ENCODE results near the gene USP12.

Gene USP12

DNA sequence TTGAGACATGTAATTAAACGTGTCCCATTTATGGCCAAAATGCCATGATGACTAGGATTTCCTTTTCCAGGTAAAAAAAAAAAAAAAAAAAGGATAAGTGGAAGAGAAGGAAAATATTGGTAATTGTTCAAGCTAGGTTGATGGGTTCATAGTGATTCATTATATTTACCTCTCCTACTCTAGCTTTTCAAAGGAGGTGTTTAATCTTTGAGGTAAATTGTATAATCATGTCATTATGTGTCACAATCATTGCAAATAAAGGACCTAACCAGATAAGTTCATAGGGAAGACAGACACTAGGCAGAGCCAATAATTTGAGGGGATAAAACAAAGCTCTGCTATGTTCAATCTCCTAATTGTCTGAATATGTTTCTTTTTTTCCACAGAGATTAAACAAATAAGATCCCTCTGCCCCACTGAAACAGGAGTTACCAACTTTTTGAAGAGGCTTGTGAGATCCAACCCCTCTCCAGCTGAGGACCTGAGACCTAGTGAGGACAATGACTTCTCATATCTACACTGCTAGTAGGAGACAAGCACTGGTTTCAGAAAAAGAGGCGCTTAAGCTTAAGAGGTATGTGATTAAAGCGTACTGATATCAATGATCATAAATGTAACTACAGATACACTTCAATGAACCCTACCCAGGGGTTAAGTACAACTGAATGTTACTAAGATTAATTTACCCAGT, 61.4 kb downstream of the USP12 start:
- ChIA-PET CTCF (interaction anchor here (0.6 to 1.0 kb wide), 2 partner anchors 19 to 252 kb away, joined by 3 read pairs; no protein-coding TSS in a partner anchor), POLR2A (no interaction called here)

DNA sequence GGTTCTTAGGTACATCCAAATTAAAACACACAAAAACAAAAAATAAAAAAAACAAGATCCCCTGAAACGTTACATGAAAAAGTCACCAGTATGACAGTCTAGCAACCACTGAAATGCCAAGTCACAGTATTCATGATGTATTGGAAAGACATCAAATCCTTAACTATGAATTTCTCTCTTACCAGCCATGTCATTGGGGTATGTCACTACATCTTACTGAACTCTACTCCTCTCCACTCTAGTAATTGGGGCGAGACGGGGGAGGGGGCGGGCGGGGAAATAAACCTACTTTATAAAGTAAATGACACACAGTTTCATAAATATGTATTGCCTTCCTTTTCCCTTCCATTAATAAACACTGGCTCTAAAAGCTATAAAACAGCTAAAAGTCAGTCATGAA, 65.5 kb downstream of the USP12 start:
- DNase-seq (ENCODE audit: extremely low spot score): no peak
- TF ChIP-seq FOXA1 (IDR thresholded peaks at IDR 0.05) (no peak), HDGF (IDR thresholded peaks at IDR 0.05; ENCODE audit: borderline replicate concordance) (no peak), L3MBTL2 (conservative IDR thresholded peaks at IDR 0.05) (no peak), ELF4 (IDR thresholded peaks at IDR 0.05) (no peak), TARDBP (IDR thresholded peaks at IDR 0.05) (no peak), SP1 (IDR thresholded peaks at IDR 0.05) (no peak), BHLHE40 (IDR thresholded peaks at IDR 0.05; ENCODE audit: borderline replicate concordance) (no peak), NFRKB (IDR thresholded peaks at IDR 0.05) (no peak), FOXM1 (IDR thresholded peaks at IDR 0.05; ENCODE audit: borderline replicate concordance) (no peak)
- ChIA-PET CTCF (no interaction called here), POLR2A (no interaction called here)

More for the DNA sequence above, 61.4 kb downstream of the USP12 start:
- TF ChIP-seq ZNF384 (IDR thresholded peaks at IDR 0.05) (no peak), SUZ12 (IDR thresholded peaks at IDR 0.05) (no peak), L3MBTL2 (conservative IDR thresholded peaks at IDR 0.05) (no peak), FOXM1 (IDR thresholded peaks at IDR 0.05; ENCODE audit: borderline replicate concordance) (no peak), SP1 (IDR thresholded peaks at IDR 0.05) (no peak), FOXA1 (IDR thresholded peaks at IDR 0.05) (no peak), CTBP1 (IDR thresholded peaks at IDR 0.05; ENCODE audit: borderline replicate concordance) (no peak)
- TF ChIP-seq, protein P1, sequence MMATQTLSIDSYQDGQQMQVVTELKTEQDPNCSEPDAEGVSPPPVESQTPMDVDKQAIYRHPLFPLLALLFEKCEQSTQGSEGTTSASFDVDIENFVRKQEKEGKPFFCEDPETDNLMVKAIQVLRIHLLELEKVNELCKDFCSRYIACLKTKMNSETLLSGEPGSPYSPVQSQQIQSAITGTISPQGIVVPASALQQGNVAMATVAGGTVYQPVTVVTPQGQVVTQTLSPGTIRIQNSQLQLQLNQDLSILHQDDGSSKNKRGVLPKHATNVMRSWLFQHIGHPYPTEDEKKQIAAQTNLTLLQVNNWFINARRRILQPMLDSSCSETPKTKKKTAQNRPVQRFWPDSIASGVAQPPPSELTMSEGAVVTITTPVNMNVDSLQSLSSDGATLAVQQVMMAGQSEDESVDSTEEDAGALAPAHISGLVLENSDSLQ (IDR thresholded peaks at IDR 0.05): no peak
- no peak for DNase-seq (ENCODE audit: extremely low spot score)

DNA sequence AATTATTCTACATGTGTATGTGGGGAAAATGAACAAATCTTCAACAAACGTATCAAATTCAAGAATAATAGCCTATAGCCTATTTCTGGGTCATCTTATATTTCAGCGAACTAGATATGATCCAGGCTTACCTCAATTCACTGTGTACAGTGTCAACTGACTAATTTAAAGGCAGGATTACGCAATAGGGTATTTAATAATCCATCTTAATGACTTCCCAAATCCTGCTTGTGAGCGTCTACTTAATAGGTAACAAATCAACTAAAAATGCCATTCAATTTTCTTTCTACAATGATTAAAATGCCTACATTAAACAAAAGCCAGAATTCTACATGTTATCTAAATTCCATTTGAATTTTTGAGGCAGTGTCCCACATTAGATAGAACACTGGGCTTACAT, 67.0 kb downstream of the USP12 start:
- ChIA-PET CTCF (no interaction called here), POLR2A (no interaction called here)
- DNase-seq (ENCODE audit: extremely low spot score): no peak
- TF ChIP-seq ELF4 (IDR thresholded peaks at IDR 0.05): no peak
- TF ChIP-seq, protein P1 (IDR thresholded peaks at IDR 0.05): no peak
- TF ChIP-seq L3MBTL2 (conservative IDR thresholded peaks at IDR 0.05): no peak
- TF ChIP-seq SUZ12 (IDR thresholded peaks at IDR 0.05): no peak
- TF ChIP-seq CTBP1 (IDR thresholded peaks at IDR 0.05; ENCODE audit: borderline replicate concordance): no peak
- no peak for TF ChIP-seq BHLHE40 (IDR thresholded peaks at IDR 0.05; ENCODE audit: borderline replicate concordance)
- no peak for TF ChIP-seq ARNT (IDR thresholded peaks at IDR 0.05)
- TF ChIP-seq FOXA1 (IDR thresholded peaks at IDR 0.05): no peak
- TF ChIP-seq SP1 (IDR thresholded peaks at IDR 0.05): no peak
- TF ChIP-seq TARDBP (IDR thresholded peaks at IDR 0.05): no peak
- TF ChIP-seq LEF1 (IDR thresholded peaks at IDR 0.05; ENCODE audit: borderline replicate concordance): no peak
- no peak for TF ChIP-seq NFRKB (IDR thresholded peaks at IDR 0.05)
- no peak for TF ChIP-seq FOXK2 (IDR thresholded peaks at IDR 0.05)
- no peak for TF ChIP-seq FOXM1 (IDR thresholded peaks at IDR 0.05; ENCODE audit: borderline replicate concordance)
- no peak for TF ChIP-seq ZNF384 (IDR thresholded peaks at IDR 0.05)
- no peak for TF ChIP-seq HDGF (IDR thresholded peaks at IDR 0.05; ENCODE audit: borderline replicate concordance)

DNA sequence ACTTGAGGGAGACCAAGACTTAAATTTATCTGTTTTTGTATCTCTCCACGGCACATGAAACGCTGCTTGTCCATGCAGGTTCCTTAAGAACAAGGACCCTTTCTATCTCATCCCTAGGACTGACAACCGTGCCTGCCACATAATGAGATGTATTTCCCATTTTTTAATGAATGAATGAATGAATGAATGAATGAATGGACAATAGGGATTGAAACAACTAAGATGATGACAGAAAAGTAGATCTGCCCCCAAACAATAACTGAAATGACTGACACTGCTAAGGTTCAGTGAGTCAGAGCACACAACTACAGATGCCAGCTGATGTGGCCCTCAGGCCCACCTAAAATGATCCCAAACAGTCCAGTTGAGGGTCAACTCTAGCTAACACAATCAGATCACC, 69.8 kb downstream of the USP12 start:
- no peak for TF ChIP-seq FOXM1 (IDR thresholded peaks at IDR 0.05; ENCODE audit: borderline replicate concordance)
- TF ChIP-seq, protein P1 (IDR thresholded peaks at IDR 0.05): no peak
- no peak for TF ChIP-seq BHLHE40 (IDR thresholded peaks at IDR 0.05; ENCODE audit: borderline replicate concordance)
- no peak for TF ChIP-seq FOXA1 (IDR thresholded peaks at IDR 0.05)
- no peak for TF ChIP-seq TARDBP (IDR thresholded peaks at IDR 0.05)
- TF ChIP-seq CTBP1 (IDR thresholded peaks at IDR 0.05; ENCODE audit: borderline replicate concordance): no peak
- TF ChIP-seq L3MBTL2 (conservative IDR thresholded peaks at IDR 0.05): no peak
- TF ChIP-seq SUZ12 (IDR thresholded peaks at IDR 0.05): no peak
- no peak for TF ChIP-seq HDGF (IDR thresholded peaks at IDR 0.05; ENCODE audit: borderline replicate concordance)
- TF ChIP-seq ARNT (IDR thresholded peaks at IDR 0.05): no peak
- TF ChIP-seq ELF4 (IDR thresholded peaks at IDR 0.05): no peak
- POLR2A ChIA-PET: no interaction called here
- CTCF ChIA-PET: no interaction called here
- no peak for DNase-seq (ENCODE audit: extremely low spot score)

DNA sequence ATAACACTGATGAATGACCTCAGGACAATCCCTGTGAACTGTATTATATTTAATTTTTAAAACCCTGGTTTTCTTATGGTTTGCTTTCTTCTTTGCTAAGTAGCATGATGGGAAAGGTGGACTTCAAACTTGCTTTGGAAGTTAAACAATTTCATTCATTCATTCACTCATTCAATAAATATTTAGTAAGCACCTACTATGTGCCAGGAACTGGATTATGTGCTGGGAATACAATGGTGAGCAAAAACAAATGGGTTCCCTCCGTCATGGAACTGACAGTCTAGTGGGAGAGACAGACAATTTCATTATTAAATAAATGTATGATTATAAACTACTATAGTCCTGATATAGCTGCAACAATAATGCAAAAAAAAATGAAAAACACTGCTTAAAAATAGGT, 70.3 kb downstream of the USP12 start:
- POLR2A ChIA-PET: no interaction called here
- TF ChIP-seq CTBP1 (IDR thresholded peaks at IDR 0.05; ENCODE audit: borderline replicate concordance) (no peak), ARNT (IDR thresholded peaks at IDR 0.05) (no peak), BHLHE40 (IDR thresholded peaks at IDR 0.05; ENCODE audit: borderline replicate concordance) (no peak), HDGF (IDR thresholded peaks at IDR 0.05; ENCODE audit: borderline replicate concordance) (no peak), SUZ12 (IDR thresholded peaks at IDR 0.05) (no peak), NFRKB (IDR thresholded peaks at IDR 0.05) (no peak), SP1 (IDR thresholded peaks at IDR 0.05) (no peak), TARDBP (IDR thresholded peaks at IDR 0.05) (no peak), FOXM1 (IDR thresholded peaks at IDR 0.05; ENCODE audit: borderline replicate concordance) (no peak), FOXA1 (IDR thresholded peaks at IDR 0.05) (no peak), ZNF384 (IDR thresholded peaks at IDR 0.05) (no peak)
- TF ChIP-seq, protein P1 (IDR thresholded peaks at IDR 0.05): no peak
- CTCF ChIA-PET: no interaction called here

More for the DNA sequence above, 70.3 kb downstream of the USP12 start:
- DNase-seq (ENCODE audit: extremely low spot score): no peak

Measured in HEK293T (cell line).